ENCODE data around the gene FERMT1. TPM values are rescaled to one million over a fixed set of nuclear protein-coding genes. Genes with fewer than 3 reads are reported as not detected.

FERMT1 gene
- total RNA-seq, 1 experiment from 2014 or later, result 43.1 TPM

- TF ChIP-seq CTCF (IDR thresholded peaks at IDR 0.05; ENCODE audit: unreplicated experiment), result no peak
- DNase-seq (ENCODE audit: unreplicated experiment), result peak; percentile 46
- H3K4me3 Mint-ChIP-seq (ENCODE audit: unreplicated experiment), result no peak overlapping the region
- H3K36me3 Mint-ChIP-seq (ENCODE audit: insufficient read depth, unreplicated experiment), result no peaks in the 10 kb centered on the region
- intact Hi-C loops (cut with micrococcal nuclease), result no loop called here
- peaks cover 11% of the 10 kb centered on the region for H3K27me3 Mint-ChIP-seq (ENCODE audit: insufficient read depth, unreplicated experiment)
- no peak overlapping the region for H3K27ac Mint-ChIP-seq (ENCODE audit: low read depth, unreplicated experiment)
- no peaks in the 10 kb centered on the region for H3K9me3 Mint-ChIP-seq (ENCODE audit: unreplicated experiment)
- CTCF ChIA-PET, result interaction anchor here (0.6 kb wide), 1 partner anchor 653 kb away, joined by 3 read pairs; no protein-coding TSS in a partner anchor
- peaks cover 6% of the 10 kb centered on the region for H3K4me1 Mint-ChIP-seq (ENCODE audit: insufficient read depth, unreplicated experiment)
- POLR2A ChIA-PET, result no interaction called here
- no TSS peak for BruUV-seq (replicated peaks)
Measured at GRCh38 chr20:6164421-6165341, 41.9 kb upstream of the FERMT1 start.

- H3K27ac Mint-ChIP-seq (ENCODE audit: low read depth, unreplicated experiment), result no peak overlapping the region
- H3K4me1 Mint-ChIP-seq (ENCODE audit: insufficient read depth, unreplicated experiment), result peaks cover 6% of the 10 kb centered on the region
- H3K36me3 Mint-ChIP-seq (ENCODE audit: insufficient read depth, unreplicated experiment), result no peaks in the 10 kb centered on the region
- CTCF ChIA-PET, result interaction anchor here (1.0 to 1.4 kb wide), 2 partner anchors 18 to 1047 kb away, joined by 3 to 5 read pairs; no protein-coding TSS in a partner anchor
- POLR2A ChIA-PET, result no interaction called here
- no peak for TF ChIP-seq CTCF (IDR thresholded peaks at IDR 0.05; ENCODE audit: unreplicated experiment)
- peaks cover 11% of the 10 kb centered on the region for H3K27me3 Mint-ChIP-seq (ENCODE audit: insufficient read depth, unreplicated experiment)
- peaks cover 9% of the 10 kb centered on the region for H3K9me3 Mint-ChIP-seq (ENCODE audit: unreplicated experiment)
- intact Hi-C loops (cut with micrococcal nuclease), result no loop called here
- no peak for DNase-seq (ENCODE audit: unreplicated experiment)
- no TSS peak for BruUV-seq (replicated peaks)
- no peak overlapping the region for H3K4me3 Mint-ChIP-seq (ENCODE audit: unreplicated experiment)
Measured at GRCh38 chr20:6160736-6161135, 37.9 kb upstream of the FERMT1 start.

GRCh38 chr20:6157345-6157744 lies 34.5 kb upstream of the FERMT1 start:
- Mint-ChIP-seq H3K27ac (ENCODE audit: low read depth, unreplicated experiment) (no peak overlapping the region), H3K9me3 (ENCODE audit: unreplicated experiment) (peaks cover 9% of the 10 kb centered on the region), H3K4me3 (ENCODE audit: unreplicated experiment) (no peak overlapping the region), H3K36me3 (ENCODE audit: insufficient read depth, unreplicated experiment) (no peaks in the 10 kb centered on the region), H3K27me3 (ENCODE audit: insufficient read depth, unreplicated experiment) (peaks cover 9% of the 10 kb centered on the region), H3K4me1 (ENCODE audit: insufficient read depth, unreplicated experiment) (peaks cover 6% of the 10 kb centered on the region)
- CTCF ChIA-PET, result interaction anchor here (0.7 to 1.3 kb wide), 6 partner anchors 9 to 1600 kb away, joined by 3 read pairs; no protein-coding TSS in a partner anchor
- intact Hi-C loops (cut with micrococcal nuclease), result no loop called here
- peak; percentile 27 for TF ChIP-seq CTCF (IDR thresholded peaks at IDR 0.05; ENCODE audit: unreplicated experiment)
- BruUV-seq (replicated peaks), result no TSS peak
- peak; percentile 30 for DNase-seq (ENCODE audit: unreplicated experiment)
- POLR2A ChIA-PET, result no interaction called here

- no TSS peak for BruUV-seq (replicated peaks)
- ChIA-PET CTCF (interaction anchor here (0.7 to 1.1 kb wide), 2 partner anchors 12 to 960 kb away, joined by 3 to 6 read pairs; no protein-coding TSS in a partner anchor), POLR2A (no interaction called here)
- no peak overlapping the region for H3K27ac Mint-ChIP-seq (ENCODE audit: low read depth, unreplicated experiment)
- no peak for TF ChIP-seq CTCF (IDR thresholded peaks at IDR 0.05; ENCODE audit: unreplicated experiment)
- H3K4me1 Mint-ChIP-seq (ENCODE audit: insufficient read depth, unreplicated experiment), result no peaks in the 10 kb centered on the region
- no peaks in the 10 kb centered on the region for H3K27me3 Mint-ChIP-seq (ENCODE audit: insufficient read depth, unreplicated experiment)
- H3K36me3 Mint-ChIP-seq (ENCODE audit: insufficient read depth, unreplicated experiment), result no peaks in the 10 kb centered on the region
- H3K9me3 Mint-ChIP-seq (ENCODE audit: unreplicated experiment), result peaks cover 9% of the 10 kb centered on the region
- intact Hi-C loops (cut with micrococcal nuclease), result no loop called here
- DNase-seq (ENCODE audit: unreplicated experiment), result no peak
- H3K4me3 Mint-ChIP-seq (ENCODE audit: unreplicated experiment), result no peak overlapping the region
Measured at GRCh38 chr20:6152777-6153176, 29.9 kb upstream of the FERMT1 start.
